K562 (cell line): Measurements from ENCODE around the gene TBC1D12. TPM values are rescaled to one million over a fixed set of nuclear protein-coding genes. Genes with fewer than 3 reads are reported as not detected.
A peak's percentile ranks its signal among the peaks of the same experiment; 100 is the strongest.

Experiments
- ATF2 ChIP-seq: sonication (generic); formaldehyde crosslinking; IDR thresholded peaks from 2 replicates; pipeline ENCODE4 v1.8.1; 2022; ENCODE audit warnings: missing genetic modification reagents
- BDP1 ChIP-seq: IDR thresholded peaks from 3 replicates; pipeline ENCODE4 v1.6.1; 2011; ENCODE audit not compliant: insufficient read length, insufficient read depth
- BRD9 ChIP-seq: fragments of 450-650 bp; IDR thresholded peaks from 2 replicates; pipeline ENCODE4 v1.6.1; 2018; ENCODE audit warnings: low read depth; ENCODE audit not compliant: partially characterized antibody
- CREB1 ChIP-seq, 2 experiments: sonication (generic) in 1 of 2; formaldehyde crosslinking in 1 of 2; IDR thresholded peaks; 2 replicates each; pipeline versions ENCODE4 v1.6.1 to v1.8.0; 2012 to 2022; ENCODE audit warnings: inconsistent platforms in 1 of 2, mild to moderate bottlenecking in 1 of 2, missing genetic modification reagents in 1 of 2, moderate library complexity in 1 of 2
- E2F3 ChIP-seq: fragments of 250-450 bp; sonication (Bioruptor Pico); IDR thresholded peaks from 2 replicates; pipeline ENCODE4 v1.4.0; 2020; ENCODE audit warnings: mild to moderate bottlenecking
- ETV5 ChIP-seq: sonication (generic); formaldehyde crosslinking; IDR thresholded peaks from 2 replicates; pipeline ENCODE4 v1.4.0; 2020; ENCODE audit warnings: low read depth, mild to moderate bottlenecking, missing genetic modification reagents
- FOXJ2 ChIP-seq: fragments of 200-800 bp; sonication (Bioruptor generic); IDR thresholded peaks from 2 replicates; pipeline ENCODE4 v1.6.1; 2016; ENCODE audit warnings: missing genetic modification characterization, missing compliant biosample characterization
- FUS ChIP-seq: fragments of 200-400 bp; formaldehyde crosslinking; optimal IDR thresholded peaks from 2 replicates; pipeline ENCODE3; 2017; ENCODE audit warnings: low read depth, low read length
- HOXB6 ChIP-seq: fragments of 250-450 bp; sonication (Bioruptor Pico); IDR thresholded peaks from 2 replicates; pipeline ENCODE4 v1.5.1; 2022; ENCODE audit warnings: mild to moderate bottlenecking, borderline replicate concordance
- JUNB ChIP-seq: fragments of 450-650 bp; formaldehyde crosslinking; conservative IDR thresholded peaks from 2 replicates; pipeline ENCODE4 v1.4.0; 2020; ENCODE audit warnings: mild to moderate bottlenecking
- NELFE ChIP-seq: IDR thresholded peaks from 2 replicates; pipeline ENCODE4 v1.6.1; 2011; ENCODE audit warnings: mild to moderate bottlenecking; ENCODE audit not compliant: insufficient read depth, insufficient read length
- POLR2B ChIP-seq: fragments of 450-650 bp; IDR thresholded peaks from 2 replicates; pipeline ENCODE4 v1.6.1; 2018; ENCODE audit warnings: low read depth; ENCODE audit not compliant: partially characterized antibody
- RBM34 ChIP-seq: fragments of 200-400 bp; formaldehyde crosslinking; IDR thresholded peaks from 2 replicates; pipeline ENCODE4 v1.6.1; 2018; ENCODE audit warnings: low read length, borderline replicate concordance; ENCODE audit not compliant: insufficient read depth
- RFX5 ChIP-seq: IDR thresholded peaks from 2 replicates; pipeline ENCODE4 v1.6.1; 2011; ENCODE audit warnings: low read depth, mild to moderate bottlenecking, improper control_type of control experiment, low read length
- TAF15 ChIP-seq: fragments of 200-400 bp; formaldehyde crosslinking; IDR thresholded peaks from 2 replicates; pipeline ENCODE4 v1.6.1; 2017; ENCODE audit warnings: mild to moderate bottlenecking, low read depth, low read length, moderate library complexity
- ZBTB7A ChIP-seq: IDR thresholded peaks from 2 replicates; pipeline ENCODE4 v1.6.1; 2011; ENCODE audit warnings: low read depth, mild to moderate bottlenecking, low read length, moderate library complexity, borderline replicate concordance; ENCODE audit not compliant: control insufficient read depth
- polyA plus RNA-seq, 8 experiments: library from polyadenylated mRNA; depleted of rRNA in 4 of 8; stranded (reverse) in 5 of 8; unstranded in 3 of 8; fragments of >200 nt; fragmentation: Nextera tagmentation in 2 of 8; fragmentation: Illumina TruSeq in 1 of 8; extraction: Ambion mirVana in 2 of 8; extraction: Trizol in 1 of 8; gene quantifications; 2 replicates each; pipeline versions ENCODE4 v1.2.1 to v1.2.3, GENCODE V29; 2011 to 2014; ENCODE audit warnings: inconsistent platforms in 1 of 8, missing spikeins in 1 of 8
- total RNA-seq, 7 experiments: library from RNA; depleted of rRNA in 6 of 7; stranded (reverse); fragments of >200 nt in 6 of 7; fragmentation: Illumina TruSeq in 2 of 7; extraction: Trizol in 2 of 7; gene quantifications; 2 replicates each; pipeline versions ENCODE4 v1.2.1 to v1.2.3, GENCODE V29; 2011 to 2021; ENCODE audit warnings: low replicate concordance in 1 of 7
- TF ChIP-seq, protein P1 (sequence below): sonication (generic); formaldehyde crosslinking; IDR thresholded peaks from 2 replicates; pipeline ENCODE4 v1.8.0; 2023; ENCODE audit warnings: mild to moderate bottlenecking, missing genetic modification reagents
- TF ChIP-seq, protein P2 (sequence below), 3 experiments: fragments of 200-800 bp in 1 of 3; fragments of 250-450 bp in 1 of 3; fragments of 450-650 bp in 1 of 3; sonication (Bioruptor Pico) in 1 of 3; sonication (Bioruptor generic) in 1 of 3; formaldehyde crosslinking in 1 of 3; IDR thresholded peaks; 2 replicates each; pipeline versions ENCODE4 v1.6.1 to v1.8.0; 2016 to 2022; ENCODE audit warnings: mild to moderate bottlenecking in 2 of 3, missing genetic modification characterization in 2 of 3, missing compliant biosample characterization in 1 of 3, moderate library complexity in 1 of 3

Gene TBC1D12
- total and polyA plus RNA-seq, 9 of the 15 experiments (the other 6 are each of a cell fraction or from before 2014, with no cell fraction given) = 2.1 to 6.7 (median 3.9) TPM

GRCh38 chr10:94362360-94363250 is 39.7 kb upstream of the TBC1D12 start, which contains the start of gene NOC3L (continued):
- TF ChIP-seq BRD9 (no peak), ATF2 (CRISPR knock-in tag) (no peak), FOXJ2 (no peak), TAF15 (no peak), ETV5 (CRISPR knock-in tag) (peak; percentile 90), ZBTB7A (peak; percentile 74; the same call in 1 of the 2 replicates), RBM34 (no peak), CREB1 (IDR thresholded peaks at IDR 0.05) (no peak), CREB1 (CRISPR knock-in tag; IDR thresholded peaks at IDR 0.05) (no peak; the same call in 1 of the 2 replicates), FUS (no peak), JUNB (CRISPR knock-in tag) (no peak), NELFE (no peak), E2F3 (CRISPR knock-in tag) (peak; percentile 76), RFX5 (no peak), POLR2B (peak; percentile 47), BDP1 (no peak), HOXB6 (CRISPR knock-in tag) (no peak)
- TF ChIP-seq, protein P1, sequence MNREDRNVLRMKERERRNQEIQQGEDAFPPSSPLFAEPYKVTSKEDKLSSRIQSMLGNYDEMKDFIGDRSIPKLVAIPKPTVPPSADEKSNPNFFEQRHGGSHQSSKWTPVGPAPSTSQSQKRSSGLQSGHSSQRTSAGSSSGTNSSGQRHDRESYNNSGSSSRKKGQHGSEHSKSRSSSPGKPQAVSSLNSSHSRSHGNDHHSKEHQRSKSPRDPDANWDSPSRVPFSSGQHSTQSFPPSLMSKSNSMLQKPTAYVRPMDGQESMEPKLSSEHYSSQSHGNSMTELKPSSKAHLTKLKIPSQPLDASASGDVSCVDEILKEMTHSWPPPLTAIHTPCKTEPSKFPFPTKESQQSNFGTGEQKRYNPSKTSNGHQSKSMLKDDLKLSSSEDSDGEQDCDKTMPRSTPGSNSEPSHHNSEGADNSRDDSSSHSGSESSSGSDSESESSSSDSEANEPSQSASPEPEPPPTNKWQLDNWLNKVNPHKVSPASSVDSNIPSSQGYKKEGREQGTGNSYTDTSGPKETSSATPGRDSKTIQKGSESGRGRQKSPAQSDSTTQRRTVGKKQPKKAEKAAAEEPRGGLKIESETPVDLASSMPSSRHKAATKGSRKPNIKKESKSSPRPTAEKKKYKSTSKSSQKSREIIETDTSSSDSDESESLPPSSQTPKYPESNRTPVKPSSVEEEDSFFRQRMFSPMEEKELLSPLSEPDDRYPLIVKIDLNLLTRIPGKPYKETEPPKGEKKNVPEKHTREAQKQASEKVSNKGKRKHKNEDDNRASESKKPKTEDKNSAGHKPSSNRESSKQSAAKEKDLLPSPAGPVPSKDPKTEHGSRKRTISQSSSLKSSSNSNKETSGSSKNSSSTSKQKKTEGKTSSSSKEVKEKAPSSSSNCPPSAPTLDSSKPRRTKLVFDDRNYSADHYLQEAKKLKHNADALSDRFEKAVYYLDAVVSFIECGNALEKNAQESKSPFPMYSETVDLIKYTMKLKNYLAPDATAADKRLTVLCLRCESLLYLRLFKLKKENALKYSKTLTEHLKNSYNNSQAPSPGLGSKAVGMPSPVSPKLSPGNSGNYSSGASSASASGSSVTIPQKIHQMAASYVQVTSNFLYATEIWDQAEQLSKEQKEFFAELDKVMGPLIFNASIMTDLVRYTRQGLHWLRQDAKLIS = no peak
- TF ChIP-seq, protein P2, sequence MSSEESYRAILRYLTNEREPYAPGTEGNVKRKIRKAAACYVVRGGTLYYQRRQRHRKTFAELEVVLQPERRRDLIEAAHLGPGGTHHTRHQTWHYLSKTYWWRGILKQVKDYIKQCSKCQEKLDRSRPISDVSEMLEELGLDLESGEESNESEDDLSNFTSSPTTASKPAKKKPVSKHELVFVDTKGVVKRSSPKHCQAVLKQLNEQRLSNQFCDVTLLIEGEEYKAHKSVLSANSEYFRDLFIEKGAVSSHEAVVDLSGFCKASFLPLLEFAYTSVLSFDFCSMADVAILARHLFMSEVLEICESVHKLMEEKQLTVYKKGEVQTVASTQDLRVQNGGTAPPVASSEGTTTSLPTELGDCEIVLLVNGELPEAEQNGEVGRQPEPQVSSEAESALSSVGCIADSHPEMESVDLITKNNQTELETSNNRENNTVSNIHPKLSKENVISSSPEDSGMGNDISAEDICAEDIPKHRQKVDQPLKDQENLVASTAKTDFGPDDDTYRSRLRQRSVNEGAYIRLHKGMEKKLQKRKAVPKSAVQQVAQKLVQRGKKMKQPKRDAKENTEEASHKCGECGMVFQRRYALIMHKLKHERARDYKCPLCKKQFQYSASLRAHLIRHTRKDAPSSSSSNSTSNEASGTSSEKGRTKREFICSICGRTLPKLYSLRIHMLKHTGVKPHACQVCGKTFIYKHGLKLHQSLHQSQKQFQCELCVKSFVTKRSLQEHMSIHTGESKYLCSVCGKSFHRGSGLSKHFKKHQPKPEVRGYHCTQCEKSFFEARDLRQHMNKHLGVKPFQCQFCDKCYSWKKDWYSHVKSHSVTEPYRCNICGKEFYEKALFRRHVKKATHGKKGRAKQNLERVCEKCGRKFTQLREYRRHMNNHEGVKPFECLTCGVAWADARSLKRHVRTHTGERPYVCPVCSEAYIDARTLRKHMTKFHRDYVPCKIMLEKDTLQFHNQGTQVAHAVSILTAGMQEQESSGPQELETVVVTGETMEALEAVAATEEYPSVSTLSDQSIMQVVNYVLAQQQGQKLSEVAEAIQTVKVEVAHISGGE (CRISPR knock-in tag; IDR thresholded peaks at IDR 0.05) = peak in 2 of 3 experiments; percentile 20 to 85; a peak in 3 of 6 replicates
